Skeletal muscle satellite cell (primary cell): Measurements from ENCODE around the gene CD300E. TPM values are rescaled to one million over a fixed set of nuclear protein-coding genes. Genes with fewer than 3 reads are reported as not detected.

Source experiments
- H3K27me3 ChIP-seq: 2 replicates; pipeline ENCODE4 v1.7.0; 2013; ENCODE audit warnings: low read length; ENCODE audit not compliant: control insufficient read depth, insufficient read depth
- H3K36me3 ChIP-seq: 2 replicates; pipeline ENCODE4 v1.7.0; 2013; ENCODE audit warnings: mild to moderate bottlenecking, control low read depth, low read length; ENCODE audit not compliant: insufficient read depth
- H3K4me1 ChIP-seq: 2 replicates; pipeline ENCODE4 v1.7.0; 2013; ENCODE audit warnings: low read length; ENCODE audit not compliant: control insufficient read depth, insufficient read depth
- H3K4me2 ChIP-seq: 2 replicates; pipeline ENCODE4 v1.7.0; 2013; ENCODE audit warnings: mild to moderate bottlenecking, low read length
- H3K4me3 ChIP-seq: 2 replicates; pipeline ENCODE4 v1.7.0; 2013; ENCODE audit warnings: low read length
- H3K9ac ChIP-seq: 2 replicates; pipeline ENCODE4 v1.7.0; 2013; ENCODE audit warnings: mild to moderate bottlenecking, low read depth, low read length, moderate library complexity
- H3K9me3 ChIP-seq: replicated peaks from 2 replicates; pipeline ENCODE4 v1.7.0; 2013; ENCODE audit warnings: mild to moderate bottlenecking, control low read depth, low read length
- total RNA-seq: library from RNA; depleted of rRNA; stranded (reverse); fragments of >200 nt; gene quantifications from 2 replicates; pipeline ENCODE4 v1.2.3, GENCODE V29; 2012; rRNA removed

The CD300E gene, protein sequence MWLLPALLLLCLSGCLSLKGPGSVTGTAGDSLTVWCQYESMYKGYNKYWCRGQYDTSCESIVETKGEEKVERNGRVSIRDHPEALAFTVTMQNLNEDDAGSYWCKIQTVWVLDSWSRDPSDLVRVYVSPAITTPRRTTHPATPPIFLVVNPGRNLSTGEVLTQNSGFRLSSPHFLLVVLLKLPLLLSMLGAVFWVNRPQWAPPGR
- total RNA-seq = not detected in 2 replicates

DNA sequence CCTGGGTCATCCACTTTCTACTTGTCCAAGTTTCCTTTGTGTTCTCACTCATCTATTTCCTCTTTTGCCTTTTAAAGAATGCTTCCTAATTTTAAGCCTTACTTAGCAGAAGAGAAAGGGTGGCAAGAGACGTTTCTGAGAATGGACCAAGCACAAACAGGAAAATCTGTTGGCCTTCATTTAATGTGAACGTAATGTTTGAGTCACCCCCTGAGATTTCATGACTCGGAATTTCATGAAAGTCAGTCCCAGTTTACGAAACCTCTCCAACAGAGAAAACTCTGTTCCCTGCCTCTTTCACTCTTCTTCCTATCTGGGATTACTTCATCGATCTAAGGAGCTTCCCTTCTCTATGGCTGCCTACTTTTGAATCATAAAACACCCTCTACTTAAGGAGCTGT lies at the start of gene CD300E:
CD300E (minus strand) TSS at position 46 of the 401 bp plus-strand sequence. CDS start 117 bp downstream, outside the sequence.
- Histone ChIP-seq H3K4me1 (no peaks in the 10 kb centered on the region), H3K36me3 (no peaks in the 10 kb centered on the region), H3K9ac (no peak within 1 kb of the TSS), H3K4me3 (no peak within 1 kb of the TSS), H3K27me3 (no peaks in the 10 kb centered on the region), H3K9me3 (no peaks in the 10 kb centered on the region), H3K4me2 (no peak within 1 kb of the TSS)

DNA sequence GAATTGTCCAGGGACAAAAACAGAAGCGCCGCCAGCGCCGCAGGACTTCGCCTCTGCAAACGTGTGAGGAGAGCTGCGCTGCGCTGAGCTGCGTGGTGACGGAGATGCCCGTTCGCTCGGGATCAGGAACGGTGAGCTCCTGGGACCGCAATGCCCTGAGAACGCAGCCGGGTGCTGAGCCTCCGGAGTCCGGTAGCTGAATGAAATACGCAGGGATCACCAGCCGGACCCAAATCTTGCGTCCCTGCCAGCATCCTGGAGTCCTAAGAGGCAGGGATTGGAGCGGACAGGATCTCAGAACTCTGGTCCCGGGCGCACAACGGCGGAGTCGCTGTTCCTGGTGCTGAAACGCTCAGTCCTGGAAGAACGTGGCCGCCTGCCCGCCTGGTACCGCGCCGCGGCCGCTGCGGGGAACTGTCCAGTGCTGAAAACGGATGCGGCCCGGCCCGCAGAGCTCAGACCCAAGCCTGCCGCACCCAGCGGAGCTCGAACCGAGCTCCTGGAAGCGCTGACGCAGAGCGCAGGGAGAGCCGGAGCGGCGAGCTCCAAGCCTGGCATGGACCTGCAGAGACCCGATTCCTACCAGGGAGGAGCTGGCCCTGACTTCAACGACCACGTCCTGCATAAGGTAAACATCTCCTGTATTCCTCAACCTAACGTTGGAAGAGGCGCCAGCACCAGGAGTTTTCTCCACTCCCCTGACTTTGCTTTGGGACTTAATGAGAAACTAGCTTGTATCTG lies 47.7 kb upstream of the CD300E start:
- no peak overlapping the region for H3K9ac ChIP-seq
- no peaks in the 10 kb centered on the region for H3K36me3 ChIP-seq
- no peak overlapping the region for H3K4me2 ChIP-seq
- H3K4me3 ChIP-seq = no peak overlapping the region
- H3K27me3 ChIP-seq = no peaks in the 10 kb centered on the region
- H3K9me3 ChIP-seq = no peaks in the 10 kb centered on the region
- no peaks in the 10 kb centered on the region for H3K4me1 ChIP-seq

DNA sequence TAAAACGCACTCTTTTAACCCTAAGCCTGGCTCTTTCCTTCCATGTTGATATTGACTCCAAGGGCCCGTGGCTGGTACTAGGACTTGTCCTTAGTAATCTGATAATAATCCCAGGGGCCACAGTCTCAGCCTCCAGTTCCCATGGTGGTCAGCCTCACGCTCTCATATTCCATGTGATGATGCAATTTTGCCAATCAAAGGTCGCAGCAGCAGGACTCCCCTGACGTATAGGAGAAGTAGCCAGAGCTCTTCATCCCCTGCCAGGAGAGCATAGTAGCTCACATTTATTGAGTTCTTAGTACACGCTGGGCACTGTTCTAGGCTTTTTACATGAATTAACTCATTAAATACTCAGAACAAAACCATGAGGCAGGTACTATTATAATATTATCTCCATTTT lies 46.8 kb upstream of the CD300E start:
- H3K4me1 ChIP-seq = no peaks in the 10 kb centered on the region
- no peak overlapping the region for H3K9ac ChIP-seq
- H3K4me2 ChIP-seq = no peak overlapping the region
- H3K36me3 ChIP-seq = no peaks in the 10 kb centered on the region
- no peak overlapping the region for H3K4me3 ChIP-seq
- H3K9me3 ChIP-seq = no peaks in the 10 kb centered on the region
- H3K27me3 ChIP-seq = no peaks in the 10 kb centered on the region

DNA sequence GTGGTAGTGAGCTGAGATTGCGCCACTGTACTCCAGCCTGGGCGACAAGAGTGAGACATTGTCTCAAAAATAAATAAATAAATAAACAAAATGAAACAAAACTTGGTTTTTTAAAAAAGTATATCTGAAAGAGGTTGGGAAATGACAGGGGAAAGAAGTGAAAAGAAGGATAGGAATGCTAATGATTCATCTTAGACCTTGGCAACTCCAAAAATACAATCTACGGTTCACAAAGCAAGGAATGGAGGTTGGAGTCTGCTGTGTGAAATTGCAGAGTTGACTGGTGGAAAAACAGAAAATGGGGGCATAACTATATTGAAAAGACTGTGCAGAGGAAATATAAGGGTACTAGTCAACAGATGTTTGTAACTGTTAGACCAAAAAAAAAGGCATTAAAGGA lies 40.0 kb upstream of the CD300E start:
- H3K4me3 ChIP-seq = no peak overlapping the region
- H3K27me3 ChIP-seq = peaks cover 4% of the 10 kb centered on the region
- H3K9me3 ChIP-seq = no peaks in the 10 kb centered on the region
- no peaks in the 10 kb centered on the region for H3K36me3 ChIP-seq
- H3K4me1 ChIP-seq = no peaks in the 10 kb centered on the region
- H3K4me2 ChIP-seq = no peak overlapping the region
- no peak overlapping the region for H3K9ac ChIP-seq

DNA sequence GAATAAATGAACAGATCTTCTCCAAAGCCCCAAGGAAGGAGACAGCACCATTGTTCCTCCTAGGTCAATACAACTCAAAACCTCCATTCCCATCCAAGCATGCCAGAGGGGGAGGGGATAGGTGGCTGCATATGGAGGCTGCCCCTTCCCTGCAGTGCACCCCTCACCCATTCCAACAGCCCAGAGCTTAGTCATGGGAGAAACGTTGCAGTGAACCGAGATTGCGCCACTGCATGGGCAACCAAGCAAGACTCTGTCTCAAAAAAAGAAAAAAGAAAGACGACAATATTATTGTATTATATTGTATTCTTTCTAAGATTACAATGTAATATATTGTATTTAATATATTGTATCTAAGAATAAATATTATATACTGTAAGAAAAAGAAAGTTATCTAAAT lies 36.4 kb upstream of the CD300E start:
- H3K4me2 ChIP-seq = no peak overlapping the region
- H3K4me3 ChIP-seq = no peak overlapping the region
- no peaks in the 10 kb centered on the region for H3K9me3 ChIP-seq
- no peak overlapping the region for H3K9ac ChIP-seq
- no peaks in the 10 kb centered on the region for H3K36me3 ChIP-seq
- no peaks in the 10 kb centered on the region for H3K4me1 ChIP-seq
- H3K27me3 ChIP-seq = peaks cover 4% of the 10 kb centered on the region

DNA sequence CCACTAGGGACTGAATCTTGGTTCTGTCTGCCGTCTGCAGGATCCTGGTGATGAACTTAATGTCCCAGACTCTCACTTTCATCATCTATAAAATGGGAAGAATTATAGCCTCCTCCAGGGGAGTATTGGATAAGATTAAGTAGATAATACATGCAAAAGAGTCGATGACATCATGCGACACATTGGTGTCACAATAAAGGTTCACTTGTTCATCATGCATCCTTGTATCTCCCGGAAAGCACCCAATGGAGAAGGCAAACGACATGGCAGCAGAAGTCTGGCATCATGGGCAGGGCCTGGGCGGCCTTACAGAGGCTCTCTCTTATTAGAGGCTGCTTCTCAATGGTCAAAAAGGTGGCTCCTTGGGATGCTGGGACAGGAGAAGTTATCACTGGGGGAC lies 35.1 kb upstream of the CD300E start:
- Histone ChIP-seq H3K36me3 (no peaks in the 10 kb centered on the region), H3K4me1 (no peaks in the 10 kb centered on the region), H3K9me3 (no peaks in the 10 kb centered on the region), H3K27me3 (peaks cover 4% of the 10 kb centered on the region), H3K4me3 (no peak overlapping the region), H3K9ac (no peak overlapping the region), H3K4me2 (no peak overlapping the region)

DNA sequence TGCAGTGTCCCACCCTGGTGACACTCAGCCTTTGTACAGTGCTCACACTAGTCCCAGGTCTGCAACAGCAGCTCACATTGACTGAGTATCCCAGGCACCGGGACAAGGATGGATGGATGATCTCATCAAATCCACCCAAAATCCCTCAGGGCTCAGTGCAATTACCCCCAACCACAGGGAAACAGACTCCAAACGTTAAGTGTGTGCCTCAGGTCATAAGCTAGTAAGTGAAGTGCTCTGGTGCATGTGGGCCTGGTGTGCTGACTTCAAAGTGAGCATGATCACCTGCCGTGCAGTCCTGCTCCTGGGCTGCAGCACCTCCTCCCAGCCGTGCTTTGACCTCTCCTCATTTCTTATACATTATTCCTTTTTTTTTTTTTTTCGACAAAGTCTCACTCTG lies 31.2 kb upstream of the CD300E start:
- H3K36me3 ChIP-seq = no peaks in the 10 kb centered on the region

DNA sequence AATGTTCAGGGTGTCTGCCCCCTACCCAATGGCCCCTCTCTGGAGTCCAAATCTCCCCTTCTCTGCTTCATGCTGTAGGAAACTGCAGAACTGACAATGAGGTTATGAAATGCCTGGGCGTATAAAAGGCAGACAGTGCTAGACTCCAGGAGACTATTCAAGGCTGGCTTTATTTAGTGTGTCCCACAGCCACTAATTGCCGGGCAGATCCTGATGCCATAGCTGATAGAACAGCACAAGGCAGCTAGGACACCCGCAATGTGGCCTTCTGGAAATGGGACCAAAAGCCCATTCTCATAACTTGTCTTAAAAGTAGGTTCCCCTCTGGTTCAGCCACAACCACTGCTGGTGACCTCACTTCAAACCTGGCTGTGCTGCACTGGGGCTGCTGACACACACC lies 28.5 kb upstream of the CD300E start:
- H3K4me3 ChIP-seq = no peak overlapping the region
- no peaks in the 10 kb centered on the region for H3K36me3 ChIP-seq
- no peak overlapping the region for H3K4me2 ChIP-seq
- peaks cover 4% of the 10 kb centered on the region for H3K27me3 ChIP-seq
- no peaks in the 10 kb centered on the region for H3K9me3 ChIP-seq
- H3K4me1 ChIP-seq = no peaks in the 10 kb centered on the region
- no peak overlapping the region for H3K9ac ChIP-seq

More for the DNA sequence above, 31.2 kb upstream of the CD300E start:
- H3K9ac ChIP-seq = no peak overlapping the region
- H3K4me1 ChIP-seq = no peaks in the 10 kb centered on the region
- H3K9me3 ChIP-seq = no peaks in the 10 kb centered on the region
- no peak overlapping the region for H3K4me2 ChIP-seq
- peaks cover 4% of the 10 kb centered on the region for H3K27me3 ChIP-seq
- no peak overlapping the region for H3K4me3 ChIP-seq

DNA sequence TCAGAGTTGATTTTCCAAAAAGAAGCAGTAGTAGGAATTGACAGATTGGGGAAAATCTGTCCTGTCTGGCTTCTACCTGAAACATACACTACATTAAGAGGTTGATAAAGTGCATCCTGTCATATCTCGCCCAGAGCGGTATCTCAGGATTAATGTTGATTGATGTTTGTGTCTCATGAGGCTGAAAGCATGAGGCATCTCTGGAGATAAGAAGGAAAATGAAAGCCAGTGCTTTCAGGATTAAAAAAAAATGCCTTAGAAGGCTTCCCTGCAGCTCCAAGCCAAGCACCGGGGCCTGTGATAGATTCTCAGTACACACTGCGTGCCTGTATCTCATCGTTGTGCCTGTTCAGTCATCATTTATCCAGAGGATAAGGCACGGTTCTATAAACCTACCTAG lies 26.4 kb upstream of the CD300E start:
- Histone ChIP-seq H3K4me1 (no peaks in the 10 kb centered on the region), H3K27me3 (peaks cover 4% of the 10 kb centered on the region), H3K9ac (no peak overlapping the region)

DNA sequence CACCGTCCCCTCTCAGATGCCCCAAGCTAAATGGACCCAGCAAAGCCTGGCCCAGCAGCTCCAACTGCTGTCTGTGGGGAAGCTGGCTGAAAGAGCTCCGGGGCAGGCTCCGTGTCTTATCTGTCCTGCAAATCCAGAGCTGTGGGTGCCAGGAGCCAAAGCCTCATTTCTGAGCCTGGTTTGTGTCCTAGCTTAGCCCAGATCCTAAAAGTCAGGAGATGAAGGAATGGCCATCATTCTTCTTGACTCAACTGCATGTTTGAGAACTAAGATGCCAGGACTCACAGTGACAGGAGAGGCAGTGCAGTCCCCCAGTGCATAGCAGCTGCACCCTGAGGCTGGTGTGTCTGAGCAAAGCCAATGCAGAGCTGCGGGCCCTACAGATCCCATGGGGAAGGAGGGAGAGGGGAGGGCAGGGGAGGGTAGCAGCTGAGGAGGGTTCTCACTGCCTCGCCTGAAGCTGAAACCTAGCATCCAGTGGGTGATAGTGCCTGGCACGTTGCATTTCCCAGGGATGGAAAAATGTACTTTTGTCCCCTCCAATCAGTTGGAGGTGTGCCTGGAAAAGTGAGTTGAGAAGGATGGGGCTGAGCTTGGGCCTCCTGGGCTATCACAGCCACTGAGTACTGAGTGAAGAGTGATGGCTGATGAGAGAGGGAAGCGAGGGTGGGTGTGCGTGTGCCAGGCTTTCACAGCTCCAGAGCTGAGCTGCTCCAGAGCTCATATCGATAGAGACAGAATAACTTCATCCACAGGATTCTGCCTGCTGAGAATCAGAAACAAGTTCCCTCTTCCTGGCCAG lies 24.5 kb upstream of the CD300E start:
- Histone ChIP-seq H3K4me3 (no peak overlapping the region), H3K9ac (no peak overlapping the region), H3K36me3 (no peaks in the 10 kb centered on the region), H3K9me3 (no peaks in the 10 kb centered on the region), H3K27me3 (peaks cover 4% of the 10 kb centered on the region), H3K4me1 (no peaks in the 10 kb centered on the region), H3K4me2 (no peak overlapping the region)

More for the DNA sequence above, 26.4 kb upstream of the CD300E start:
- Histone ChIP-seq H3K4me2 (no peak overlapping the region), H3K36me3 (no peaks in the 10 kb centered on the region), H3K4me3 (no peak overlapping the region), H3K9me3 (no peaks in the 10 kb centered on the region)

DNA sequence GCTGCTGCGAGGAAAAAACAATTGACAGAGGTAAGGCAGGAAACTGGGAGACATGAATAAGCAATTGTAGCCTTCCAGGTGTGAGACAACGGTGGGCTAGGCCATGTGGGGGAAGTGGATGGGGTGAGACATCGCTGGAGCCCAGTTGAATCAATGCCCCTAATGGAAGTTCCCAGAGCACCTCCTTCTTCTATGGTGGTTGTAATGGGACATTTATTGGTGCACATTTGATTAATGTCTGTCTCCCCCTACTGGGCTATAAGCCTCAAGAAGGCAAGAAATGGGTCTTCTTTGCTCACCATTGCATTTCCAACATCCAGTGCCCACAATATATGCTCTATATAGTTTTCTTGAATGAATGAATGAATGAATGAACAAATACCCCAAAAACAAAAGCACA lies 22.7 kb upstream of the CD300E start:
- H3K4me3 ChIP-seq = no peak overlapping the region
- no peak overlapping the region for H3K9ac ChIP-seq
- no peaks in the 10 kb centered on the region for H3K4me1 ChIP-seq
- H3K36me3 ChIP-seq = no peaks in the 10 kb centered on the region
- H3K4me2 ChIP-seq = no peak overlapping the region
- peaks cover 4% of the 10 kb centered on the region for H3K27me3 ChIP-seq
- H3K9me3 ChIP-seq = no peaks in the 10 kb centered on the region
